Right lobe of liver (tissue), 4 donors: ENCODE results near the gene JAK3.

ENCODE experiments used
- POLR2A ChIP-seq: fragments of 450-650 bp; IDR thresholded peaks from one replicate; pipeline ENCODE4 v1.6.1; 2017; ENCODE audit warnings: antibody characterized with exemption, mild to moderate bottlenecking
- TF ChIP-seq, protein P1 (sequence below), 4 donors: fragments of 200-600 bp in 3 of 4; fragments of 450-650 bp in 1 of 4; IDR thresholded peaks; one replicate each; pipeline versions ENCODE4 v1.5.1 to v1.8.0; 2016 to 2022; ENCODE audit warnings: antibody characterized with exemption in 4 of 4, mild to moderate bottlenecking in 2 of 4
- donor health status: DM: no; HTN: no; CAD: no.
- donor health status: DM: no; HTN: no; CAD: no.
- donor health status: DM: no; HTN: yes; CAD: no.

DNA sequence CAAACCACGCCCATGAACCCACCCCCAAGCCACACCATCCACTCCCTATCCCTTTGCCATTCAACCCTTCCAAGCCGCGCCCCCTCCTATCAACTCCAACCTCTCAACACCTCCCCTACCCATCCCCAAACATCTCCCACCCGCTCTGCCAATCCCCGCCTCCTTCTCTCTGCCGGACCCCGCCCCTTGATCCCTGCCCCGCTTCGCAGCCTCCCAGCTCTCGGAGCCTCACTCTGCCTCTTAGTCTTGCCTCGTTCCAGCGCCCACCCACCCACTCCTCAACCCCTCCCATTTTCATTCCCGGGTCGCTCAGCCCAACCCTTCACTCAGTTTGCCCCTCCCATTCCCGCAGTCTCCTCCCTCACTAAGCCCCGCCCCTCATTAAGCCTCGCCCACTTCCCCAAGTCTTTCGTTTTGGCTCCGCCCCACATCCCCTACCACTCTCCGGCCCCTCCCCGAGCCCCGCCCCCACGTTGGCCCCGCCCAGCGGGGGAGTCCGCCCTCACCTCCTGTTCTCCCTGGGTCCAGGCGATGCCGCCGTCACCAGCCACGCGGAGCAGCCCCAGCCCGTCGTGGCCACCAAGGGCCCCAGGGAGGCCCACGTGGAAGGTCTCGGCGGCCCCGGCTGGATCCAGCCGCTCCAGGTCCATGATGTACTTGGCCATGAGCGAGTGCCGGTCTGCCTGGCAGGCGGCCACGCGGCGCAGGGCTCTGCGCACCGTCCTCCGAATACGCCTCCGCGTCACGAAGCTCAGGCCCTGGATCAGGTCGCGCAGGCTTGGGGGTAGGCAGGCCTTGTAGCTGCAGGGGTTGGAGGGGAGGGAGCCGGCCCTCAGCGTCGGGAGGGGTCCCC is 5.7 kb downstream of the JAK3 start:
- TF ChIP-seq, protein P1, sequence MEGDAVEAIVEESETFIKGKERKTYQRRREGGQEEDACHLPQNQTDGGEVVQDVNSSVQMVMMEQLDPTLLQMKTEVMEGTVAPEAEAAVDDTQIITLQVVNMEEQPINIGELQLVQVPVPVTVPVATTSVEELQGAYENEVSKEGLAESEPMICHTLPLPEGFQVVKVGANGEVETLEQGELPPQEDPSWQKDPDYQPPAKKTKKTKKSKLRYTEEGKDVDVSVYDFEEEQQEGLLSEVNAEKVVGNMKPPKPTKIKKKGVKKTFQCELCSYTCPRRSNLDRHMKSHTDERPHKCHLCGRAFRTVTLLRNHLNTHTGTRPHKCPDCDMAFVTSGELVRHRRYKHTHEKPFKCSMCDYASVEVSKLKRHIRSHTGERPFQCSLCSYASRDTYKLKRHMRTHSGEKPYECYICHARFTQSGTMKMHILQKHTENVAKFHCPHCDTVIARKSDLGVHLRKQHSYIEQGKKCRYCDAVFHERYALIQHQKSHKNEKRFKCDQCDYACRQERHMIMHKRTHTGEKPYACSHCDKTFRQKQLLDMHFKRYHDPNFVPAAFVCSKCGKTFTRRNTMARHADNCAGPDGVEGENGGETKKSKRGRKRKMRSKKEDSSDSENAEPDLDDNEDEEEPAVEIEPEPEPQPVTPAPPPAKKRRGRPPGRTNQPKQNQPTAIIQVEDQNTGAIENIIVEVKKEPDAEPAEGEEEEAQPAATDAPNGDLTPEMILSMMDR (IDR thresholded peaks at IDR 0.05): no peak
- no peak for TF ChIP-seq POLR2A
